ENCODE measurements around the gene FAM221B.

FAM221B gene

GRCh38 chr9:35847792-35848572, 19.4 kb upstream of the FAM221B start:
- DNase-seq (ENCODE audit: low spot score), result peak; percentile 20

- DNase-seq (ENCODE audit: low spot score), result no peak
Measured at GRCh38 chr9:35845824-35846771, 17.6 kb upstream of the FAM221B start.

GRCh38 chr9:35844628-35845270, 16.2 kb upstream of the FAM221B start:
- peak; percentile 94 for DNase-seq (ENCODE audit: low spot score)

GRCh38 chr9:35842795-35843194, 14.3 kb upstream of the FAM221B start:
- no peak for DNase-seq (ENCODE audit: low spot score)

- DNase-seq (ENCODE audit: low spot score), result no peak
Measured at GRCh38 chr9:35842020-35842745, 13.7 kb upstream of the FAM221B start.

- no peak for DNase-seq (ENCODE audit: low spot score)
Measured at GRCh38 chr9:35841645-35841900, 13.0 kb upstream of the FAM221B start.

GRCh38 chr9:35840881-35841644, 12.5 kb upstream of the FAM221B start:
- DNase-seq (ENCODE audit: low spot score), result no peak

- DNase-seq (ENCODE audit: low spot score), result no peak
Measured at GRCh38 chr9:35839926-35840325, 11.4 kb upstream of the FAM221B start.

GRCh38 chr9:35836595-35836994, 8.1 kb upstream of the FAM221B start:
- DNase-seq (ENCODE audit: low spot score), result no peak

- DNase-seq (ENCODE audit: low spot score), result no peak
Measured at GRCh38 chr9:35835766-35836165, 7.2 kb upstream of the FAM221B start.

- no peak for DNase-seq (ENCODE audit: low spot score)
Measured at GRCh38 chr9:35835216-35835632, 6.7 kb upstream of the FAM221B start.

- no peak for DNase-seq (ENCODE audit: low spot score)
Measured at GRCh38 chr9:35834260-35835215, 6.0 kb upstream of the FAM221B start.

GRCh38 chr9:35832814-35833213, 4.3 kb upstream of the FAM221B start:
- DNase-seq (ENCODE audit: low spot score), result no peak

- no peak for DNase-seq (ENCODE audit: low spot score)
Measured at GRCh38 chr9:35831040-35831439, 2.5 kb upstream of the FAM221B start.

- no peak for DNase-seq (ENCODE audit: low spot score)
Measured at GRCh38 chr9:35829764-35830096, 1.2 kb upstream of the FAM221B start.

GRCh38 chr9:35829084-35829763, 692 bp upstream of the FAM221B start, which contains the start of gene TMEM8B:
Gene TMEM8B (plus strand): TSS chr9:35829228. CDS start chr9:35829448, 220 bp downstream.
- DNase-seq (ENCODE audit: low spot score), result peak; percentile 79

GRCh38 chr9:35827486-35827885, 1.0 kb downstream of the FAM221B start:
- no peak for DNase-seq (ENCODE audit: low spot score)

- peak; percentile 70 for DNase-seq (ENCODE audit: low spot score)
Measured at GRCh38 chr9:35826071-35826701, 2.3 kb downstream of the FAM221B start.

GRCh38 chr9:35822926-35823325, 5.6 kb downstream of the FAM221B start:
- DNase-seq (ENCODE audit: low spot score), result no peak
